GM12872 (cell line): ENCODE results near the gene CHADL.

ENCODE experiments used
- CTCF ChIP-seq: IDR thresholded peaks from 3 replicates; pipeline ENCODE4 v1.5.1; 2011; ENCODE audit warnings: low read depth, mild to moderate bottlenecking, low read length, moderate library complexity; ENCODE audit not compliant: insufficient read depth

Gene CHADL

GRCh38 chr22:41243361-41243760 lies 2.6 kb upstream of the CHADL start:
- TF ChIP-seq CTCF = no peak

- TF ChIP-seq CTCF = no peak
These were observed 1.8 kb upstream of the CHADL start for GRCh38 chr22:41242396-41243117.

- TF ChIP-seq CTCF = no peak
These were observed 474 bp upstream of the CHADL start for GRCh38 chr22:41241133-41241676.

- TF ChIP-seq CTCF = no peak
These were observed 1.1 kb downstream of the CHADL start for GRCh38 chr22:41239443-41240128.

- TF ChIP-seq CTCF = no peak
These were observed 1.9 kb downstream of the CHADL start for GRCh38 chr22:41238570-41239442.

- TF ChIP-seq CTCF = peak; percentile 80; the same call in 2 of the 3 replicates
These were observed 2.8 kb downstream of the CHADL start for GRCh38 chr22:41237707-41238569.
